Prostate gland (tissue), 2 donors: Measurements from ENCODE around the gene RDM1.

ENCODE experiments used
- POLR2A ChIP-seq: fragments of 450-650 bp; IDR thresholded peaks from one replicate; pipeline ENCODE4 v1.6.1; 2016; ENCODE audit warnings: antibody characterized with exemption, mild to moderate bottlenecking
- POLR2AphosphoS5 ChIP-seq: sonication (generic); formaldehyde crosslinking; IDR thresholded peaks from one replicate; pipeline ENCODE4 v1.6.1; 2017; ENCODE audit warnings: antibody characterized with exemption
- TF ChIP-seq, protein P1 (sequence below), 4 experiments: fragments of 200-600 bp in 2 of 4; fragments of 450-650 bp in 2 of 4; sonication (generic) in 2 of 4; IDR thresholded peaks; 1 replicate in 3 of 4; 2 replicates in 1 of 4; pipeline ENCODE4 v1.5.1; 2016 to 2019; ENCODE audit warnings: antibody characterized with exemption in 4 of 4, mild to moderate bottlenecking in 2 of 4, moderate library complexity in 2 of 4

DNA sequence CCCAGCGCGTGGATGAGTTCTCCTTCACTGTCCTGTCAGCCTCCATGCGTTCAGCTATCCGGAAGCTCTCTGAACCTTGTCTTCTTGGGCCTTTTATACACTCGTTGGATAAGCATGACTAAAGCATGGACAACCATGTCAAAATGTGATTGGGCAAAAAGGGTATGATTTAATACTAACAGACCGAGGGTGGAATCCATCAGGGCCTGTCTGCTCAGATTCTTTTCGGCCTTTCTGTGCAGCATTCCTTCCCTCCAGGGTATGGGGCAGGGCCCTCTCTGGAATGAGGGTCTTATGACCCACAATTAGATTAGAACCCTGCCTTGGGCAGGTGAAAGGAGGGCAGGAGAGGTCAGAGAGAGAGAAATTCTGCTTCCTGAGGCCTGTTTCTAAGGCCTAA is 36.4 kb downstream of the RDM1 start:
- TF ChIP-seq, protein P1, sequence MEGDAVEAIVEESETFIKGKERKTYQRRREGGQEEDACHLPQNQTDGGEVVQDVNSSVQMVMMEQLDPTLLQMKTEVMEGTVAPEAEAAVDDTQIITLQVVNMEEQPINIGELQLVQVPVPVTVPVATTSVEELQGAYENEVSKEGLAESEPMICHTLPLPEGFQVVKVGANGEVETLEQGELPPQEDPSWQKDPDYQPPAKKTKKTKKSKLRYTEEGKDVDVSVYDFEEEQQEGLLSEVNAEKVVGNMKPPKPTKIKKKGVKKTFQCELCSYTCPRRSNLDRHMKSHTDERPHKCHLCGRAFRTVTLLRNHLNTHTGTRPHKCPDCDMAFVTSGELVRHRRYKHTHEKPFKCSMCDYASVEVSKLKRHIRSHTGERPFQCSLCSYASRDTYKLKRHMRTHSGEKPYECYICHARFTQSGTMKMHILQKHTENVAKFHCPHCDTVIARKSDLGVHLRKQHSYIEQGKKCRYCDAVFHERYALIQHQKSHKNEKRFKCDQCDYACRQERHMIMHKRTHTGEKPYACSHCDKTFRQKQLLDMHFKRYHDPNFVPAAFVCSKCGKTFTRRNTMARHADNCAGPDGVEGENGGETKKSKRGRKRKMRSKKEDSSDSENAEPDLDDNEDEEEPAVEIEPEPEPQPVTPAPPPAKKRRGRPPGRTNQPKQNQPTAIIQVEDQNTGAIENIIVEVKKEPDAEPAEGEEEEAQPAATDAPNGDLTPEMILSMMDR (IDR thresholded peaks at IDR 0.05): no peak
- TF ChIP-seq POLR2AphosphoS5 (no peak), POLR2A (no peak)
